GM21576 (cell line): Measurements from ENCODE around the gene SERPINC1.
"Not testable (repeated sequence)": the region's sequence is repeated elsewhere in the genome, so short reads cannot be mapped to it uniquely, and the experiment has no call there.

Source experiments
- ATAC-seq: cut with Tn5 transposase; IDR thresholded peaks from one replicate; pipeline ENCODE4 v1.9.1; 2021; ENCODE audit warnings: mild to moderate bottlenecking, moderate library complexity; ENCODE audit not compliant: unreplicated experiment

Gene SERPINC1

DNA sequence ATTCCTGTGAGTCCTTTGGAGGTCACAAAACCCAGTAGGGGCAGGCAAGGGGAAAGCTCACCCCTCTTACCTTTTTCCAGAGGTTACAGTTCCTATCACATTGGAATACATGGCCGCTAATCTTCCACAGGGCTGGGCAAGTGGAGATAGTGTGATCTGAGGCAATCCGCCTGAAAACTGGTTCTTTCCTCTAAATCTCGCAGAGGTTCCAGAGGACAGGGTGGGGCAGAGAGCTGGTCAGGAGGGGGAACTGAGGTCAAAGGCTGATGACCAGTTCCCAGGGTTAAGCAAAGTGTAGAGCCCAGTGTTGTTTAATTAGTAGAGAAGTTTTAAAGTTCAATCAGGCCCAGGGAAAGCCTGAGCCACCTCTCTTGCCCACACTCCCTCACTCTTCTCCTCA, at the start of gene SERPINC1:
Gene SERPINC1, minus strand, starts transcription at position 179 of the 400 bp plus-strand sequence. Its CDS starts 68 bp downstream, at position 111.
- ATAC-seq: no peak

DNA sequence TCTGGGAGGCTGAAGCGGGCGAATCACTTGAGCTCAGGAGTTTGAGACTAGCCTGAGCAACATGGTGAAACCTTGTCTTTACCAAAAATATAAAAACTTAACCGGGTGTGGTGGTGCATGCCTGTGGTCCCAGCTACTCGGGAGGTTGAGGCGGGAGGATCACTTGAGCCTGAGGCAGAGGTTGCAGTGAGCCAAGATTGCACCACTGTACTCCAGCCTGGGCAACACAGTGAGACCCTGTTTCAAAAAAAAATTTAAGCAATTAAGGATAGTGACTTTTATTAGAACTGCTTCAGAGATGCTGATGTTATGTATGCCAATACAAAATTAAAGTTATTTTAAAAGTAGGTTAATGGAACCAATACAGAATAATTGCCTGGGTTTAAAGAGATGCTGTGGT, 48.8 kb upstream of the SERPINC1 start:
- ATAC-seq: not testable (repeated sequence)

GRCh38 chr1:173963477-173963876, 46.4 kb upstream of the SERPINC1 start:
- ATAC-seq: no peak

- no peak for ATAC-seq
Observed at GRCh38 chr1:173960625-173961024, 43.5 kb upstream of the SERPINC1 start.

- ATAC-seq: no peak
Observed at GRCh38 chr1:173954179-173954578, 37.1 kb upstream of the SERPINC1 start.

- ATAC-seq: no peak
Observed at GRCh38 chr1:173948594-173948993, 31.5 kb upstream of the SERPINC1 start.

GRCh38 chr1:173946380-173946921, 29.3 kb upstream of the SERPINC1 start:
- no peak for ATAC-seq

DNA sequence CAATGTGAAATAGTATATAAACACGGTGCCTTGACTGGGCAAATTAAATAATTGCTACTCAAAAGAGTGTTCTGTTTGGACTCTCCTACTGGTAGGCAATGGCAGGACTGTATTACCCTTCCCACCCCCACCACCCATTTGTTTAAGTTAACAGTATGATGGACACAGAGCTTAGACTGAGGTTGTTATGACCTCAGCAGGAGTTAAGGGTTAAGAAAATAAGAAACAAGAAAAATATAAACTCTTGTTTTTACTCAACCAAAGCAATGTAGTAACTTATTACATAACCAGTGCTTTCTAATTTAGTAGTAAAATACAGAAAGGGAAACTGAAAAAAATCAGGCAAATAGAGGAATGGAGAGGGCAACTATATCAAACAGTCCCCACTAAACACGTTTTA, 19.9 kb upstream of the SERPINC1 start:
- ATAC-seq: no peak

GRCh38 chr1:173934440-173934839, 17.3 kb upstream of the SERPINC1 start:
- no peak for ATAC-seq

DNA sequence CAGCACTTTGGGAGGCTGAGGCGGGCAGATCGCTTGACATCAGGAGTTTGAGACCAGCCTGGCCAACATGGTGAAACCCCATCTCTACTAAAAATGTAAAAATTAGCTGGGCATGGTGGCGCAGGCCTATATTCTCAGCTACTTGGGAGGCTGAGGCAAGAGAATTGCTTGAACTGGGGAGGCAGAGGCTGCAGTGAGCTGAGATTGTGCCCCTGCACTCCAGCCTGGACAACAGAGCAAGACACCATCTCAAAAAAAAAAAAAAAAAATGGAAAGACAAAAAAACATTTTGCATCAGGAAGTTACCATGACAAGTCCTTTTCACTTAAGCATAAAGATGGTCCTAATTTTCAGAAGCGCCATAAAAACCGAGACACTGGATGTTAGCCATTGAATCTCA, 13.4 kb upstream of the SERPINC1 start:
- not testable (repeated sequence) for ATAC-seq

GRCh38 chr1:173925306-173926242, 8.4 kb upstream of the SERPINC1 start:
- no peak for ATAC-seq

DNA sequence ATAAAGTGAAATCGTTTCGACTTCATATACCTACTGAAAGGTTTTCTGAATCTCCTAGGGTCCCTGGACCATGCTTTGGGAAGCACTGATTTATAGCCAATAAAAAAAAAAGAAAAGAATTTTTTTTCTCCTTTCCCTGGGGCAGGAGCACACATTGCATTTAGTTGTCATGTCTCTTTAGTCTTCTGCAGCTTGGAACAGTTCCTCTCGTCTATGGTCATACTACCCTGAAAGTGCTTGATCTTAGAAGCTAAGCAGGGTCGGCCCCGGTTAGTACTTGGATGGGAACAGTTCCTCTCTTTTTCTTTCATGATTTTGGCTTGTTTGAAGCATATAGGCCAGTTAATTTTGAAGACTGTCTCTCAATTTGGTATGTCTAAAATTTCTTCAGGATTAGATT, 3.7 kb upstream of the SERPINC1 start:
- no peak for ATAC-seq

DNA sequence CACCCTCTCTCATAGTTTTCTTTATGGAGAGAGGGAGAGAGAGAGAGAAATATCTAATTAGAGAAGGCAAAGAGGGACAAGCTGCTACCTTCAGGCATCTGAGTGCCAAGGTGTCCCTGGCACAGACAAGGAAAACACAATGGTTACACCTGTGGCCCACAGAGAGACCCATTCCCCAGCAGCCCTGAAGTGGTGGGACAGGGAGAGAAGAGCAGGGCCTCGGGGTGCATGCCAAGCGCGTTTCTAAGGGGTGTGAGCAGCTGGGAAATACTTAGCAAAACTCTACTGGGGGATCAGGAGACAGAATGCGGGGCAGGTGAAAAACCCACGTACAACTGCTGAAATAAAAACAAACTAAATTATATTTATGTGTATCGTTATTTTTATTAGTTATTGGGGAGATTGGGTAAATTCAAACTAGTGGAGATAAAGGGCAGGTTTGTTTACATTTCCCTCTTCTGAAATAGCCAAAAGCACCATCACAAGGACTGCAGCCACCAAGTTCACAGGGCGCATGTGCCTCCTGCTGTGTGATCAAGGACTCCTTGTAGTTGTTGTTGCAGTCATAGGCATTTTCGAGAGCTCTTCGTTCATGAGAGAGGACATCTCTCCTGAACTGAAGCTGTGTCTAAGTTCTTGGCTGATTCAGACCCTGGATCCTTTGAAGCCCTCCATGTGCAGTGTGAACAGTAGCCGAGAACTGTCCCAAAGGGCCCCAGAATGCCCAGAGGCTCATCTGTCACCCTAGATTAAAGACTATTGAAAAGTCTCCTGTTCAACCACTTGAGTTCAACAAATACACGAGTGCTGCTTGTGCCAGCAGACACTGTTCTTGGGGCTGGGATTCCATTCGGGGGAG, 737 bp upstream of the SERPINC1 start:
- no peak for ATAC-seq

DNA sequence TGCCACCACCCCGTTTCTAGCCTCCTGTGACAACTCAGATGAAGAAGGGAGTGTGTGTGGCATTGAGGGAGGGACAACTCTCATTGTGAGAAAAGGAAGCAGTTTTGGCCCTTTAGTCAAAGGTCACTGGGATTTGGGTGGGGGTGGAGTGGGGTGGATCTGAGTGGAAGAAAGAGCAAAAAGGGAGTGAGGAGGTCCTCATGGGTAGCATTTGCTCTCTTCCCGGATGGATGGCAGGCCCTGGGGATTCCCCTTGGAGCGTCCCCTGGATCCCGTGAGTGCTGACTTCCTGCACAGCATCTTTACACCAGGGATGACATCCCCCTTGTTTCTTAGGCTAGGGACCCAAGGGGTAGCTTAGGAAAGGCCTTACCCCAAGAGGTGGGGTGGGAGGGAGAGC, 460 bp downstream of the SERPINC1 start:
- ATAC-seq: no peak

DNA sequence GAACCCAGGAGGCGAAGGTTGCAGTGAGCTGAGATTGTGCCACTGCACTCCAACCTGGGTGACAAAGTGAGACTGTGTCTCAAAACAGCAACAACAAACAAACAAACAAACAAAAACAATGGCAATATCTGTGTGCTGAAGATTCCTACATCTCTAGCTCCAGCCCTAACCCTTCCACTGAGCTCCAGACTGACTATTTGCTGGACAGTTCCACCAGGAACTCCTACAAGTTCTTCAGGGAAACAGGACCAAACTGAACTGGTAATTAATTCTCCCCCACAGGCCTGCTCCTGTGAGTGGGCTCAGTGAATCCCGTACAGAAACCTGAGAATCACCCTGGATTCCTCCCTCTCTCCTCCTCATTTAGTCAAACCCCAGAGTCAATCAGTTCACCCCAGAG, 1.5 kb downstream of the SERPINC1 start:
- no peak for ATAC-seq

DNA sequence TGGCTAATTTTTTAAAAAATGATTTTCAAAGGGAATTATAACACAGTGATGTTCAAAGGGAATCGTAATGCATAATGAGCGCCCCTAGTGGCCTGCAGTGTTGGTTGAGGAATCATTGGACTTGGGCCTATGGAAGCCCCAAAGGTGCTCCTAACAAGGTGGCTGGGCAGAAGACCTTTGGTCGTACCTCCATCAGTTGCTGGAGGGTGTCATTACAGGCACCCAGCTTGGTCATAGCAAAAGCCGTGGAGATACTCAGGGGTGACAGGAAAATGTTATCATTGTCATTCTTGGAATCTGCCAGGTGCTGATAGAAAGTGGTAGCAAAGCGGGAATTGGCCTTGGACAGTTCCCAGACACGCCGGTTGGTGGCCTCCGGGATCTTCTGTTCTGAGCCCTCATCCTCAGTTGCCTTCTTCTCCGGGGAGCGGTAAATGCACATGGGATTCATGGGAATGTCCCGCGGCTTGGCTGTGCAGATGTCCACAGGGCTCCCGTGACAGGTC, 2.7 kb downstream of the SERPINC1 start:
- ATAC-seq: no peak

GRCh38 chr1:173913111-173913510, 4.0 kb downstream of the SERPINC1 start:
- no peak for ATAC-seq

DNA sequence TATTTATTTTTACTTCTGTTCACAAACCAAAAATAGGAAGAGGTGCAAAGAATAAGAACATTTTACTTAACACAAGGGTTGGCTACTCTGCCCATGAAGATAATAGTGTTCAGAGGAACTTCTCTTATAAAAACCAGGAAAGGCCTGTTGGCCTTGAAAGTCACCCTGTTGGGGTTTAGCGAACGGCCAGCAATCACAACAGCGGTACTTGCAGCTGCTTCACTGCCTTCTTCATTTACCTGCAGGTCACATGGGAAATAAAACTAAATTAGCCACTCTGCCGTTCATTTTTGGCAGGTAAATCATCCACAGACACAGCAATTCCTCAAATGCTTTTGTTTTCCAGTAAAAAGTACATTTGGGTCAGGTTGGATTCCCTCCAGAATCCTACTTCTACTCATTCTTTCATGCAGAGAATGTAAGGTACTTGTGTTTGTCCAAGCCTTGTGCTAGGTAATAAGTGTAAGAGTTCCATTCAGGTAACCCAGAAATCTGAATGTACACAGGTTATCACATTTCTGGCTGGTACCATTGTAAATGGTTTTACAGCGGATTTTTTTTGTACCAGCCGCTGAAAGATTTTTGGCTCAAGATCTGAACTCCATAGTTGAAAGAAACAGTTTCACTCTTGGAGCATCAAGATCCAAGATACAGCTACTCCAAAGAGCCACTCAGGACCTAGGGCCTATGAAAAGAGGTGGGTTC, 13.1 kb downstream of the SERPINC1 start:
- ATAC-seq: no peak

DNA sequence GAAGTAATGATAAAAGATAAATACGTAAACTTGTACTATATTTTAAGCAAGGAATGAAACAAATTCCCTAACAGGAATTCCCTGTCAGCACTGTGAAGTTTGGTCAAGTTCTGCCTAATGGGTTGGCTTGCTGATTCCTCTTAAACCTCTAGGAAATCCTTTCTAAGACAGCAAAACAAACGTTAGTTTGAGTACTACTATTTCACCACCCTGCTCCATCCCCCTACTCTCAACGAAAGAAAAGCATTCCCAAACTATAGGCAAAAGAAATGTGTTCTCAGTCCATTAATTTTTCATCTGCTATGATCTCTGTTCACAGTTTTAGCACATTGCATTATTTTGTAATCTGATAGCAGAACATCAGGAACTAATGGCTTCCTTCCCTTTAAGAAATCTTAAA, 16.1 kb downstream of the SERPINC1 start:
- no peak for ATAC-seq

GRCh38 chr1:173900427-173900826, 16.7 kb downstream of the SERPINC1 start:
- ATAC-seq: no peak

DNA sequence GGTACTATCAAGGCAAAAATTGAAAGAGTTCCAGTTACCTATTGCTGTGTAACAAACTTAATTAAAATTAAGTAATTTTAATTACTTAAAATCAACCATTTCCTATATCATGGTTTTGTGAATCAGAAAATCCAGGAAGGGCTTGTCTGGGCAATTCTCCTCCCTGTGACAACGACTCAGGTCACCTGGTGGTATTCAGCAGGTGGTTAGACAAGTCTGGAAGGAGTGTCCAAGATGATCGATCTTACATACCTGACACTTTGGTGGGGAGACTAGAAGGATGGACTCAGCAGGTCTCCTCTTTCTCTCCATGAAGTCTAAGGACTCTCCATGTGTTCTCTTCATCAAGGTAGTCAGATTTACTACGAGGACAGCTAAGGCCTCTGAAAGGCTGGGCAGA, 22.9 kb downstream of the SERPINC1 start:
- no peak for ATAC-seq
